GM12801 (cell line): ENCODE data around the gene VWA8.

Source experiments
- CTCF ChIP-seq: IDR thresholded peaks from one replicate; pipeline ENCODE4 v1.5.1; 2011; ENCODE audit warnings: control low read depth; ENCODE audit not compliant: insufficient read length; ENCODE audit errors: extremely low read depth

Gene VWA8

DNA sequence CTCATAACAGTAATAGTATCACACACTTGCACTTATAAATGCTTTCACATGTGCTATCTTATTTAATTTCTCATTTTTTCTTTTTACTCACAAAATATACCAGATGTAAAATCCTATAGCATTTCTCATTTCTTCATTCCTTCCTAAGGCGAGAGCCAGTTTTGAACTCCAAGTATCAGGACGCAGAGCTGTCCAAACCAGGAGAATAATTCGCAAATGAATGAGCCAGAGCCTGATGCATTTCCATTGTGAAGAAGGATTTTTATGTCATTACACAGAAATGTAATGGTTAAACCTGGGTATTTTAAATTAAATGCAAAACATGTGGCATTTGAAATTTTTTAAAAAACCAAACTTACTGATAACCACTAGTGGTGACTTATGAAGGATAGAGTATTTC lies 259.2 kb downstream of the VWA8 start:
- TF ChIP-seq CTCF: no peak

DNA sequence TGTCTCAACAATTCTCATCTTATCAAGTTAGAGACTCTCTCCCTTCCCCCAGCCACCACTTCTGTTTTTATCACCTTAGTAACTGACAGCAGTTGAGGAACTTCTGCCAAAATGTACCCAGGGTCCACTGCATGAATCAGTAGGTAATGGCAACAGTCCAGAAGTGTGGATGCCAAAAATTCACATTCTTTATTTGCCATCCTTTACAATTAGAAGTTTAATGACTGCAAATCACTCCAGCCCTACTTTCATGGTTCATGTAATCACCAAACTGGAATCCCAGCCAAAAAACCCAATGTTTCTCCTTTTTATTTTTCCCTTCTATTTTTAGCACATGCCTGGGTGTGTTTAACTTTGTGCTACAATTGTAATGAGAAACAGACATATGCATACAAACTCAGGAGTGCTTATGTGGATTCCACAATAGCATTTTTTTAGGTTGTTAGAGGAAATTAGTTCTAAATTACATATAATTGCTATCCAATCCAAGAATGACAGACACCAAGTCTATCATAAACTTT lies 260.1 kb downstream of the VWA8 start:
- no peak for TF ChIP-seq CTCF

GRCh38 chr13:41699759-41700158 lies 261.1 kb downstream of the VWA8 start:
- no peak for TF ChIP-seq CTCF

- TF ChIP-seq CTCF: no peak
Measured at GRCh38 chr13:41697578-41697977, 263.3 kb downstream of the VWA8 start.

DNA sequence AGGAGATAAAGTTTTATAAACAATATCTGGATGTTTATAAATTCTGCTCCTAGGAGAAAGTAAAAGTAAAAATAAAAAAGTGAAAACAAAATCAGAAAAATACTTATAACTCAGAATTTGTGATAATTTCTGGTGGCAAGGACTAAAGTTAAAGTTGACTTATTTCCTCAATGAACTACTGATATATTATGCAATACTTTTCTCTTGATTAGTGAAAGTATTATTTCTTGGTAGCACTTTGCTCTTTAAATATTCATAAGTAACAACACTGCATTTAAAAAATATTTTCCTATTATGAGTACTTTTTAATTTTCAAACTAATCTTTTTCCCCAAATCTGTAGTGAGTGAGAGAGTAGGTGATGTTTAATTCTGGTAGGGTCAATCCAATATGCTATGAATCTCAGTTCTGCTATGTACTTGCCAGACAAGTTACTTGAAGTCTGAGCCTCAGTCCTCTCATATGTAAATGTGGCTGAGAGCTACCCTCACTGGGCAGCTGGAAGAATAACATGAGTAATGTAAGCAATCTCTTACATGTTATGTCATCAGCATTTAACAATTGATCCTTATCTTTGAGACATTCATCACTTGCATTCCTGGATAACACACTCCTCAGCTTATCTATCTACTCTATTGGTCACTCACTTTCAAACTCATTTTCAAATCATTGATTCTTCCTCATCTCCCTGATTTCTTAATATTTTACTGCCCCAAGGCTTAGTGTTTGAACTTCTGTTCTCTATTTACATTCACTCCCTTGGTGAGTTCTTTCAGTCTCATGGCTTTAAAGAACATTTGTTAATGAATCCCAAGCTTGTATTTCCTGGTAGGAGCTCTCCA lies 264.5 kb downstream of the VWA8 start:
- TF ChIP-seq CTCF: no peak

DNA sequence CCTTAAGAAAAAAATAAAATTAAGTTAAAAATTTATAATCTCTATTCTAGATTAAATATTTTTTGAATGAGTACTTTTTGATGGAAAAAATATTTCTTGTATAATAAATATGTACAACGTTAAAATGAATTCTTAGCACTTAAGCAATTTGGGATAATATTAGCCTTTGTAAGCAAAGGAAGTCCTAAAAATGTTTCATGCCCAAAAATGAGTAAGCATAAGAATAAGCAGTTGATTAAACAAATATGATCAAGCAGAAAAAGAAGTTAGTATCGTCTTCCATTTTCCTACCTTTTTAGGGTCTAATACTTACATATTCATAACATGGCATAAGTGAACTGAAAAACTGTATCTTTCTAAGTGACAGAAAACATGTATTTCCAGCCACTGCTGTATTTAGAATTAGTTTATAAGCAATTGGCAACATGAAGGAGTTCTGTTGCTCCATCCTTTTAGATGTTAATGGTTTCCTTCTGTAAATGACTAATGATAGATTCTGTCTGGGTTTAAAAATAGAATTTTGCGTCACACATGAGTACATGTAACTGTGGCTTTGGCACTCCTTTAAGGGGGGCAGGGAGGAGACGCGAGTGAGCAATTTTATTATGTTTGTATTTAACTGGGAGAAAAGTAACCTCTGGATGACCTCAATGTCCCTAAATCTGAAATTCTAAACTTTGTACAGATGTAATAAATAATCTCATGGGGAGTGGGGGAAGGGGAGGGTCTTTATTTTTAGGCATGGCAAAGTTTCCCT lies 266.2 kb downstream of the VWA8 start:
- no peak for TF ChIP-seq CTCF

DNA sequence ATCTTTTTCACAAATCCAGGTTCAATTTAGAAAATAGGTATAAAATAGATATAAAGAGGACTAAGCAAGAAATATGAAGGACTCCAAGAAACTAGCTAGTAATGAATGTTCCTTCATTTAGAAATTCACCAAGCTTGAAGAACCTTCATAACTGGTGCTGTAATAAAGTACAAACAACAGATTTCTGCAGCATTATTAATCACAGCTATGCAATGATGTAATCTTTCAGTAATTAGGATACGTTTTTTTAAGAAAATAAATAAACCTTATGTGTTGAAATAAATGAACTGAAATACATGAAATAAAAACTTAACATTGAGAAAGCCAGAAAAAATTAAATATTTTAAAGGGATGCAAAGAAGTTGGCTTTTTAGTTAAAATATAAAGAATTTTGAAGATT lies 267.5 kb downstream of the VWA8 start:
- TF ChIP-seq CTCF: no peak
